HepG2 (cell line): ENCODE data around the gene WDR70. TPM values are rescaled to one million over a fixed set of nuclear protein-coding genes. Genes with fewer than 3 reads are reported as not detected.

ENCODE experiments used
- ATAC-seq: fragments of 200-7000 bp; cut with Tn5 transposase; 3 replicates; pipeline ENCODE4 v1.9.1; 2020; ENCODE audit warnings: mild to moderate bottlenecking, moderate library complexity
- BruUV-seq: library from RNA; stranded (reverse); fragments of 400-500 nt; replicated peaks from 2 replicates; lab custom pipeline; 2021; lab: Mats Ljungman, UMichigan
- CTCF ChIA-PET: fragments of 300-600 bp; formaldehyde crosslinking; extraction: SDS; loops from one replicate; lab custom pipeline; 2021; ENCODE audit warnings: low total read pairs, inconsistent platforms, low intra/inter-chr PET ratio; lab: Yijun Ruan, JAX
- POLR2A ChIA-PET: fragments of 350-600 bp; sonication (Branson Sonifier 250); formaldehyde crosslinking; loops from one replicate; lab custom pipeline; 2020; ENCODE audit warnings: antibody characterized with exemption, inconsistent platforms; lab: Yijun Ruan, JAX
- DNase-seq: peaks from one replicate; pipeline ENCODE4 v3.0.0-alpha.2; 2015; ENCODE audit warnings: low spot score
- FAIRE-seq: peaks from 3 replicates; lab custom pipeline; 2011; peaks lifted over from hg19 to GRCh38; lab: Jason Lieb, UNC
- H2AFZ ChIP-seq: one replicate; pipeline ENCODE4 v1.6.1; 2011; ENCODE audit warnings: low read length, inconsistent platforms
- H3K27ac ChIP-seq: fragments of 300-600 bp; 3 replicates; pipeline ENCODE4 v1.8.0; 2011; ENCODE audit warnings: mixed run types, mild to moderate bottlenecking, mixed read lengths, low read length, inconsistent platforms; ENCODE audit not compliant: insufficient read depth; ENCODE audit errors: extremely low read length
- H3K27me3 ChIP-seq, 2 experiments: fragments of 200-600 bp in 1 of 2; 2 replicates in 1 of 2; 3 replicates in 1 of 2; pipeline versions ENCODE4 v1.6.0 to v1.8.0; 2011; ENCODE audit warnings: low read length in 2 of 2, mild to moderate bottlenecking in 2 of 2, moderate library complexity in 2 of 2, inconsistent platforms in 1 of 2; ENCODE audit not compliant: insufficient read depth in 2 of 2, control insufficient read depth in 1 of 2
- H3K36me3 ChIP-seq, 2 experiments: fragments of 200-600 bp in 1 of 2; replicated peaks in 1 of 2; 2 replicates in 1 of 2; 3 replicates in 1 of 2; pipeline versions ENCODE4 v1.5.1 to v1.8.0; 2011; ENCODE audit warnings: low read length in 2 of 2, inconsistent platforms in 1 of 2; ENCODE audit not compliant: insufficient read depth in 2 of 2, control insufficient read depth in 1 of 2
- H3K4me1 ChIP-seq: 2 replicates; pipeline ENCODE4 v1.5.1; 2012; ENCODE audit warnings: low read length, inconsistent platforms; ENCODE audit not compliant: insufficient read depth
- H3K4me2 ChIP-seq: 2 replicates; pipeline ENCODE4 v1.6.0; 2011; ENCODE audit warnings: low read depth, low read length, inconsistent platforms
- H3K4me3 ChIP-seq, 3 experiments: fragments of 200-600 bp in 1 of 3; sonication (generic), shearing (Covaris generic) in 1 of 3; replicated peaks in 1 of 3; 2 replicates each; pipeline ENCODE4 v1.5.1; 2011 to 2016; ENCODE audit warnings: low read length in 3 of 3, inconsistent platforms in 2 of 3, low read depth in 2 of 3, mild to moderate bottlenecking in 2 of 3, control low read depth in 1 of 3, mixed read lengths in 1 of 3; ENCODE audit not compliant: insufficient read depth in 1 of 3
- H3K79me2 ChIP-seq: one replicate; pipeline ENCODE4 v1.6.1; 2011; ENCODE audit warnings: low read length, inconsistent platforms; ENCODE audit not compliant: insufficient read depth
- H3K9ac ChIP-seq: 2 replicates; pipeline ENCODE4 v1.6.0; 2011; ENCODE audit warnings: mild to moderate bottlenecking, low read depth, low read length, inconsistent platforms; ENCODE audit not compliant: insufficient read depth
- H3K9me3 ChIP-seq: 2 replicates; pipeline ENCODE4 v1.5.1; 2012; ENCODE audit warnings: mild to moderate bottlenecking, low read length
- H4K20me1 ChIP-seq: 2 replicates; pipeline ENCODE4 v1.6.0; 2011; ENCODE audit warnings: inconsistent platforms, mild to moderate bottlenecking, low read length, moderate library complexity; ENCODE audit not compliant: insufficient read depth
- BCL6 ChIP-seq: IDR thresholded peaks from 2 replicates; pipeline ENCODE4 v1.6.1; 2016; ENCODE audit warnings: missing genetic modification reagents, missing compliant biosample characterization
- FOXK2 ChIP-seq: fragments of 450-650 bp; IDR thresholded peaks from 2 replicates; pipeline ENCODE4 v1.6.1; 2016
- GTF3A ChIP-seq: sonication (generic); formaldehyde crosslinking; conservative IDR thresholded peaks from 2 replicates; pipeline ENCODE4 v1.4.0; 2020; ENCODE audit warnings: mild to moderate bottlenecking, missing genetic modification reagents
- PHF8 ChIP-seq: sonication (generic); formaldehyde crosslinking; IDR thresholded peaks from 2 replicates; pipeline ENCODE4 v1.5.0; 2020; ENCODE audit warnings: missing genetic modification reagents
- REL ChIP-seq: sonication (generic); formaldehyde crosslinking; conservative IDR thresholded peaks from 2 replicates; pipeline ENCODE4 v1.8.0; 2022; ENCODE audit warnings: mild to moderate bottlenecking, missing genetic modification reagents, moderate library complexity
- SP5 ChIP-seq: IDR thresholded peaks from 2 replicates; pipeline ENCODE4 v1.6.1; 2016; ENCODE audit warnings: low read depth, borderline replicate concordance
- ZNF136 ChIP-seq: sonication (generic); formaldehyde crosslinking; IDR thresholded peaks from 2 replicates; pipeline ENCODE4 v1.8.1; 2022; ENCODE audit warnings: low read depth, mild to moderate bottlenecking, moderate library complexity, missing genetic modification reagents
- ZNF17 ChIP-seq: sonication (generic); formaldehyde crosslinking; IDR thresholded peaks from 2 replicates; pipeline ENCODE4 v1.5.0; 2020; ENCODE audit warnings: mild to moderate bottlenecking, missing genetic modification reagents
- ZNF558 ChIP-seq: sonication (generic); formaldehyde crosslinking; IDR thresholded peaks from 2 replicates; pipeline ENCODE4 v1.9.0; 2022; ENCODE audit warnings: mild to moderate bottlenecking, missing genetic modification reagents, borderline replicate concordance
- WGBS: methylation state at CpG from one replicate; pipeline ENCODE4 v1.1.6; 2017; ENCODE audit warnings: low lambda C conversion rate; 5-methylcytosine and 5-hydroxymethylcytosine counted together
- in situ Hi-C: cut with HindIII; loops from 2 replicates; pipeline ENCODE4 v1.10.0; 2017; ENCODE audit warnings: low pct_unique_long_range_greater_than_20kb; ENCODE audit not compliant: extremely low pct_ligation_motif_present
- intact Hi-C: fragments of 100-400 bp; cut with micrococcal nuclease; formaldehyde crosslinking; loops from one replicate; pipeline ENCODE4 v1.10.0; 2022; ENCODE audit not compliant: unreplicated experiment
- polyA plus RNA-seq, 8 experiments: library from polyadenylated mRNA; depleted of rRNA in 3 of 8; stranded (reverse) in 7 of 8; unstranded in 1 of 8; fragments of >200 nt; fragmentation: Illumina TruSeq in 4 of 8; extraction: Trizol in 4 of 8; gene quantifications; 2 replicates each; pipeline versions ENCODE4 v1.2.1 to v1.2.3, GENCODE V29; 2011 to 2016; ENCODE audit warnings: low read depth in 4 of 8, missing spikeins in 1 of 8, mixed read lengths in 1 of 8; ENCODE audit not compliant: insufficient read depth in 1 of 8
- total RNA-seq, 5 experiments: library from RNA; depleted of rRNA; stranded (reverse); fragments of >200 nt; fragmentation: Illumina TruSeq; extraction: Trizol; gene quantifications; 2 replicates each; pipeline ENCODE4 v1.2.3, GENCODE V29; 2016; ENCODE audit warnings: low read depth in 1 of 5
- TF ChIP-seq, protein P1 (sequence below): sonication (generic); formaldehyde crosslinking; IDR thresholded peaks from 2 replicates; pipeline ENCODE4 v1.5.0; 2020; ENCODE audit warnings: mild to moderate bottlenecking, missing genetic modification reagents, borderline replicate concordance
- TF ChIP-seq, protein P2 (sequence below): sonication (generic); formaldehyde crosslinking; IDR thresholded peaks from 2 replicates; pipeline ENCODE4 v1.5.1; 2020; ENCODE audit warnings: missing genetic modification reagents, mild to moderate bottlenecking, borderline replicate concordance
- TF ChIP-seq, protein P3 (sequence below): sonication (generic); formaldehyde crosslinking; IDR thresholded peaks from 2 replicates; pipeline ENCODE4 v1.9.0; 2021; ENCODE audit warnings: missing genetic modification reagents, borderline replicate concordance
- TF ChIP-seq, protein P4 (sequence below): sonication (generic); formaldehyde crosslinking; IDR thresholded peaks from 2 replicates; pipeline ENCODE4 v1.4.0; 2020; ENCODE audit warnings: missing genetic modification reagents, borderline replicate concordance

The WDR70 gene
- total and polyA plus RNA-seq, 2 of the 13 experiments (the other 11 are each of a cell fraction or from before 2014, with no cell fraction given), result 14.6 to 30.6 TPM

DNA sequence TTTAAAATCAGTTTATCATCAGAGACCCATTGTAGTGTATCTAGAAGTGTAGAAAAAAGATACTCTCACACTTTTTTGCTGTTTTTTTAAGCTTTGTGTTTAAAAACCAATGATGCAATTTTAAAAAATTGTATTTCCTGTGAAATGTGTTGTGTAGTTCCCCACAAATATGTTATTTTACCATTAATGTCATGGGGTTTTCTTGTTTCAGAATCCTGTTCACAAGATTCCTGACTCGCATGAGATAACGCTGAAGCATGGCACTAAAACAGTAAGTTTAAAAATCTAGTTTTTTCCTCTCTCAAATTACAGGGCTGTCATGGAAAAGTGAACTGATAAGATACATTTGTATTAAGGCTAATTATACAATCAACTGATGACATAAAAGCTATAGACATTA, 58.6 kb downstream of the WDR70 start:
- H3K9ac ChIP-seq, result no peak overlapping the region
- 96% methylated on average over 2 of the region's 2 CpGs for WGBS
- no peak overlapping the region for H3K27ac ChIP-seq
- H3K27me3 ChIP-seq, result no peaks in the 10 kb centered on the region
- DNase-seq (no peak), ATAC-seq (no peak), FAIRE-seq (peak; percentile 12)
- peaks cover 21% of the 10 kb centered on the region for H3K4me1 ChIP-seq
- H3K4me2 ChIP-seq, result no peak overlapping the region
- H3K79me2 ChIP-seq, result no peaks in the 10 kb centered on the region
- H4K20me1 ChIP-seq, result no peaks in the 10 kb centered on the region
- intact Hi-C loops (no loop called here), in situ Hi-C loops (no loop called here)
- no peak overlapping the region for H3K4me3 ChIP-seq
- ChIA-PET POLR2A (no interaction called here), CTCF (no interaction called here)
- H3K36me3 ChIP-seq, result peaks cover 0 to 1% of the 10 kb centered on the region in 2 experiments; a peak in 1 of 5 replicates
- H2AFZ ChIP-seq, result no peak overlapping the region
- no TSS peak for BruUV-seq
- no peaks in the 10 kb centered on the region for H3K9me3 ChIP-seq
- no peak for TF ChIP-seq FOXK2
- TF ChIP-seq, protein P1, sequence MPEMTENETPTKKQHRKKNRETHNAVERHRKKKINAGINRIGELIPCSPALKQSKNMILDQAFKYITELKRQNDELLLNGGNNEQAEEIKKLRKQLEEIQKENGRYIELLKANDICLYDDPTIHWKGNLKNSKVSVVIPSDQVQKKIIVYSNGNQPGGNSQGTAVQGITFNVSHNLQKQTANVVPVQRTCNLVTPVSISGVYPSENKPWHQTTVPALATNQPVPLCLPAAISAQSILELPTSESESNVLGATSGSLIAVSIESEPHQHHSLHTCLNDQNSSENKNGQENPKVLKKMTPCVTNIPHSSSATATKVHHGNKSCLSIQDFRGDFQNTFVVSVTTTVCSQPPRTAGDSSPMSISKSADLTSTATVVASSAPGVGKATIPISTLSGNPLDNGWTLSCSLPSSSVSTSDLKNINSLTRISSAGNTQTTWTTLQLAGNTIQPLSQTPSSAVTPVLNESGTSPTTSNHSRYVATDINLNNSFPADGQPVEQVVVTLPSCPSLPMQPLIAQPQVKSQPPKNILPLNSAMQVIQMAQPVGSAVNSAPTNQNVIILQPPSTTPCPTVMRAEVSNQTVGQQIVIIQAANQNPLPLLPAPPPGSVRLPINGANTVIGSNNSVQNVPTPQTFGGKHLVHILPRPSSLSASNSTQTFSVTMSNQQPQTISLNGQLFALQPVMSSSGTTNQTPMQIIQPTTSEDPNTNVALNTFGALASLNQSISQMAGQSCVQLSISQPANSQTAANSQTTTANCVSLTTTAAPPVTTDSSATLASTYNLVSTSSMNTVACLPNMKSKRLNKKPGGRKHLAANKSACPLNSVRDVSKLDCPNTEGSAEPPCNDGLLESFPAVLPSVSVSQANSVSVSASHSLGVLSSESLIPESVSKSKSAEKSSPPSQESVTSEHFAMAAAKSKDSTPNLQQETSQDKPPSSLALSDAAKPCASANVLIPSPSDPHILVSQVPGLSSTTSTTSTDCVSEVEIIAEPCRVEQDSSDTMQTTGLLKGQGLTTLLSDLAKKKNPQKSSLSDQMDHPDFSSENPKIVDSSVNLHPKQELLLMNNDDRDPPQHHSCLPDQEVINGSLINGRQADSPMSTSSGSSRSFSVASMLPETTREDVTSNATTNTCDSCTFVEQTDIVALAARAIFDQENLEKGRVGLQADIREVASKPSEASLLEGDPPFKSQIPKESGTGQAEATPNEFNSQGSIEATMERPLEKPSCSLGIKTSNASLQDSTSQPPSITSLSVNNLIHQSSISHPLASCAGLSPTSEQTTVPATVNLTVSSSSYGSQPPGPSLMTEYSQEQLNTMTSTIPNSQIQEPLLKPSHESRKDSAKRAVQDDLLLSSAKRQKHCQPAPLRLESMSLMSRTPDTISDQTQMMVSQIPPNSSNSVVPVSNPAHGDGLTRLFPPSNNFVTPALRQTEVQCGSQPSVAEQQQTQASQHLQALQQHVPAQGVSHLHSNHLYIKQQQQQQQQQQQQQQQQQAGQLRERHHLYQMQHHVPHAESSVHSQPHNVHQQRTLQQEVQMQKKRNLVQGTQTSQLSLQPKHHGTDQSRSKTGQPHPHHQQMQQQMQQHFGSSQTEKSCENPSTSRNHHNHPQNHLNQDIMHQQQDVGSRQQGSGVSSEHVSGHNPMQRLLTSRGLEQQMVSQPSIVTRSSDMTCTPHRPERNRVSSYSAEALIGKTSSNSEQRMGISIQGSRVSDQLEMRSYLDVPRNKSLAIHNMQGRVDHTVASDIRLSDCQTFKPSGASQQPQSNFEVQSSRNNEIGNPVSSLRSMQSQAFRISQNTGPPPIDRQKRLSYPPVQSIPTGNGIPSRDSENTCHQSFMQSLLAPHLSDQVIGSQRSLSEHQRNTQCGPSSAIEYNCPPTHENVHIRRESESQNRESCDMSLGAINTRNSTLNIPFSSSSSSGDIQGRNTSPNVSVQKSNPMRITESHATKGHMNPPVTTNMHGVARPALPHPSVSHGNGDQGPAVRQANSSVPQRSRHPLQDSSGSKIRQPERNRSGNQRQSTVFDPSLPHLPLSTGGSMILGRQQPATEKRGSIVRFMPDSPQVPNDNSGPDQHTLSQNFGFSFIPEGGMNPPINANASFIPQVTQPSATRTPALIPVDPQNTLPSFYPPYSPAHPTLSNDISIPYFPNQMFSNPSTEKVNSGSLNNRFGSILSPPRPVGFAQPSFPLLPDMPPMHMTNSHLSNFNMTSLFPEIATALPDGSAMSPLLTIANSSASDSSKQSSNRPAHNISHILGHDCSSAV (CRISPR knock-in tag), result no peak
- TF ChIP-seq, protein P2, sequence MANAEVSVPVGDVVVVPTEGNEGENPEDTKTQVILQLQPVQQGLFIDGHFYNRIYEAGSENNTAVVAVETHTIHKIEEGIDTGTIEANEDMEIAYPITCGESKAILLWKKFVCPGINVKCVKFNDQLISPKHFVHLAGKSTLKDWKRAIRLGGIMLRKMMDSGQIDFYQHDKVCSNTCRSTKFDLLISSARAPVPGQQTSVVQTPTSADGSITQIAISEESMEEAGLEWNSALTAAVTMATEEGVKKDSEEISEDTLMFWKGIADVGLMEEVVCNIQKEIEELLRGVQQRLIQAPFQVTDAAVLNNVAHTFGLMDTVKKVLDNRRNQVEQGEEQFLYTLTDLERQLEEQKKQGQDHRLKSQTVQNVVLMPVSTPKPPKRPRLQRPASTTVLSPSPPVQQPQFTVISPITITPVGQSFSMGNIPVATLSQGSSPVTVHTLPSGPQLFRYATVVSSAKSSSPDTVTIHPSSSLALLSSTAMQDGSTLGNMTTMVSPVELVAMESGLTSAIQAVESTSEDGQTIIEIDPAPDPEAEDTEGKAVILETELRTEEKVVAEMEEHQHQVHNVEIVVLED, result no peak
- TF ChIP-seq, protein P3, sequence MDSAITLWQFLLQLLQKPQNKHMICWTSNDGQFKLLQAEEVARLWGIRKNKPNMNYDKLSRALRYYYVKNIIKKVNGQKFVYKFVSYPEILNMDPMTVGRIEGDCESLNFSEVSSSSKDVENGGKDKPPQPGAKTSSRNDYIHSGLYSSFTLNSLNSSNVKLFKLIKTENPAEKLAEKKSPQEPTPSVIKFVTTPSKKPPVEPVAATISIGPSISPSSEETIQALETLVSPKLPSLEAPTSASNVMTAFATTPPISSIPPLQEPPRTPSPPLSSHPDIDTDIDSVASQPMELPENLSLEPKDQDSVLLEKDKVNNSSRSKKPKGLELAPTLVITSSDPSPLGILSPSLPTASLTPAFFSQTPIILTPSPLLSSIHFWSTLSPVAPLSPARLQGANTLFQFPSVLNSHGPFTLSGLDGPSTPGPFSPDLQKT (CRISPR knock-in tag), result no peak
- TF ChIP-seq, protein P4, sequence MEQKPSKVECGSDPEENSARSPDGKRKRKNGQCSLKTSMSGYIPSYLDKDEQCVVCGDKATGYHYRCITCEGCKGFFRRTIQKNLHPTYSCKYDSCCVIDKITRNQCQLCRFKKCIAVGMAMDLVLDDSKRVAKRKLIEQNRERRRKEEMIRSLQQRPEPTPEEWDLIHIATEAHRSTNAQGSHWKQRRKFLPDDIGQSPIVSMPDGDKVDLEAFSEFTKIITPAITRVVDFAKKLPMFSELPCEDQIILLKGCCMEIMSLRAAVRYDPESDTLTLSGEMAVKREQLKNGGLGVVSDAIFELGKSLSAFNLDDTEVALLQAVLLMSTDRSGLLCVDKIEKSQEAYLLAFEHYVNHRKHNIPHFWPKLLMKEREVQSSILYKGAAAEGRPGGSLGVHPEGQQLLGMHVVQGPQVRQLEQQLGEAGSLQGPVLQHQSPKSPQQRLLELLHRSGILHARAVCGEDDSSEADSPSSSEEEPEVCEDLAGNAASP, result no peak
- no peak for TF ChIP-seq SP5
- no peak for TF ChIP-seq ZNF136 (CRISPR knock-in tag)
- TF ChIP-seq ZNF17 (CRISPR knock-in tag), result no peak
- TF ChIP-seq REL (CRISPR knock-in tag), result no peak
- TF ChIP-seq GTF3A (CRISPR knock-in tag), result no peak
- TF ChIP-seq BCL6 (CRISPR knock-in tag), result no peak
- TF ChIP-seq PHF8, result no peak
- no peak for TF ChIP-seq ZNF558 (CRISPR knock-in tag)
